ENCODE results near the gene KRABD2.
"Not testable (repeated sequence)": the region's sequence is repeated elsewhere in the genome, so short reads cannot be mapped to it uniquely, and the experiment has no call there.

KRABD2 gene

DNA sequence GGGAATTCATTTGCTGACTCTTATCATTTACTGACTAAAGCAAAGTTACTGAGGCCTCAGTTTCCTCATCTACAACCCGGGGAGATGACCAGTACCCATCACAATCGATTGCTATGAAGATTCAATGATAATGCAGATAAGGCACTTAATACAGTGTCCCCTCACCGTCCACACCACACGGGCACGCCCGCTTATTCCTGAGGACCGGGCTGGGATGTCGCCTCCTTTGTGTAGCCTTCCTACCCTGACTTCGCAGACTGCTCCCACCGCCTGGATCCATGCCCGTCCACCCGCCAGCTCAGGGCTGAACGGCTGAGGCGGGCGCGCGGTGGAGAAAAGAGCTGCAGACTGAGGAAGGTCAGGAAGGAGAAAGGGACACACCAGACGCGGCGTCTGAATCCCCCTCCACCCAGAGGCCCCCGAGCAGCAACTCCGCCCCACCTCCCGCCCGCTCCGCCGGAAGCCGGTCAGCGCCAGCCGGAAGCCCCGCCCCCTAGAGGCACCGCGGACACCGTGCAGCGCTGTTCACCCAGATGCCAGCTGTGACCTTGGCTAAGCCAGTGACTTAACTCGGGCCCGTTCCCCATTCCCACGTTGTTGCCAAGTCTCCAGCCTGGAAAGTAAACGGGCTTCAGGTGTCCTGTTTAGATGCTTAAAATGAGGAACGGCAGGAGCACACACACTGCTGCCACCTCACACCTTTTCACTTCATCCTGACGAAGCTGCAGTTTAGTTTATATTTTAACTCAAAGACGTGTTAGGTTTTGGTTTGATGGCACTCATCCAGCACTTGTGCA is at the start of gene KRABD2:
Gene KRABD2 (minus strand): TSS at position 434 of the 797 bp plus-strand sequence.
- DNase-seq (ENCODE audit: low read depth in 2 of 2) = peak; percentile 83

GRCh38 chr17:8421571-8421970 is 45.1 kb upstream of the KRABD2 start:
- no peak for DNase-seq (ENCODE audit: low read depth in 2 of 2)

- DNase-seq (ENCODE audit: low read depth in 2 of 2) = no peak
Measured at GRCh38 chr17:8420041-8420934, 43.8 kb upstream of the KRABD2 start.

GRCh38 chr17:8419305-8419704 is 42.8 kb upstream of the KRABD2 start:
- no peak for DNase-seq (ENCODE audit: low read depth in 2 of 2)

- DNase-seq (ENCODE audit: low read depth in 2 of 2) = no peak
Measured at GRCh38 chr17:8418471-8418870, 42.0 kb upstream of the KRABD2 start.

DNA sequence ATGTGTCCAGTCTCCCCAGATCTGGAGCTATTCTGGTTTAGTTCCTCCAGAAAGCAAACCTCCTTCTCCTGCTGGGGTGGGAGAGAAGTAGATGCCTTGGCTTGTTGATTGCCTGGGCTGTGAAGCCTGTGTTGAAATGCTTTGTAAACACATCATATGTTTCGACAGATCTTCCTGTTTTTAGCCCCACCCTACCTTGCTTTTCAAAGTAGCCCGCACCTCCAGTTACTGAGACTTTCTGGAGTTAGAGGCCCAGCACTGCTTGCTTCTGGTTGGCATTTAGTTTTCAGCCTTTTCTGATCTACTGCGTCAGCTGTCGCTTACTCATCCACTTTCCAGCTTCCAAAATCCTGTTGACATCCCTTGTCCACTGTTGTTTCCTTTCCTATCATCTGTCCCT is 41.3 kb upstream of the KRABD2 start:
- DNase-seq (ENCODE audit: low read depth in 2 of 2) = no peak

DNA sequence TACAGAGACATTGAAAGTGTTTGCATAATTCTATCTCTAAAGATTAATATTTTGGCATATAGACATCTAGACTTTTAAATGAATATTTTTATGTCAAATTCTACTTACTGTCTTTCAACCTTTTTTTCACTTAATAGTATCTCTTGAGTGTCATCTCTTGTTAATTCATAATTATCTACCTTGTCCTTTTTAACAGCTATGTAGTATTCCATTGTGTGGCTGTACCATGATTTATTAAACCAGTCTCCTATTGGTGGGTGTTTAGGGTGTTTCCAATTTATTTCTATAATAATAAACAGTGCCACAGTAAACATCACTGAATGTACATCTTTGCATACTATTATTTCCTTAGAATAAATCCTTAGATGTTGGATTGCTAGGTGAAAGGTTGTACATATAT is 37.4 kb upstream of the KRABD2 start:
- no peak for DNase-seq (ENCODE audit: low read depth in 2 of 2)

DNA sequence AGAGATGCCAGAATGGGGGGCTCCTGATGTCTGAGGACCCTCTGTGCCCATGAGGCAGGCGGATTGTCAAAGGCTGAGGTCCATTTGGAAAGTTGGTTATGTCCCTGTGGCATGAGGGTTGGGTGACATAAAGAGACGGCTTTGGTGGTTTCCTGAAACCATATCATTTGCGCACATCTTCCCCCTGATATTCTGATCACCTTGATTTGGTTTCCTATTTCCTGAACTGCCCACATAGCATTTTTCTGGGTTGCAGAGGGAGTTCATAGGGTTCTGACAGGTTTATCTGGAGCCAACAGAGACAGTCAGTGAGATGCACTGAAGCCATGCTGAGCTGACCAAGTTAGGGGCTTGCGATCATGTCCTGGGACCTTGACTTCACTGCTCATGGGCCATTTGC is 36.8 kb upstream of the KRABD2 start:
- no peak for DNase-seq (ENCODE audit: low read depth in 2 of 2)

- DNase-seq (ENCODE audit: low read depth in 2 of 2) = no peak
Measured at GRCh38 chr17:8412089-8412488, 35.6 kb upstream of the KRABD2 start.

DNA sequence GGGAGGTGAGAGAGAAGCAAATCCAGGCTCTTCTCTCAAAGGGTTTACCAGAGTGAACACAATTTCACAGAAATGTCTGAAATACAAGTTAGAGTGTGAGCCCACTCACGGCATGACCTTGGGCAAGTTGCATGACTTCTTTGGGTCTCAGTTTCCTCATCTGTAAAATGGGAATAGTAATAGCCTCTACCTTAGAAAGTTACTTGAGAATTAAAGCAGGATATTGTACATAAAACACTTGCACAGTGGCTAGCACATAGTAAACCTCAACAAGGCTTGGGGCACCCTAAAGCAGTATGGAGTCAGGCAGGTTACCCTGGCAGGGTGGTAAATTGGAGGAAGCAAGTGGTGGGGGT is 34.4 kb upstream of the KRABD2 start:
- no peak for DNase-seq (ENCODE audit: low read depth in 2 of 2)

- peak; percentile 53 to 70 for DNase-seq (ENCODE audit: low read depth in 2 of 2)
Measured at GRCh38 chr17:8409966-8410882, 33.7 kb upstream of the KRABD2 start.

DNA sequence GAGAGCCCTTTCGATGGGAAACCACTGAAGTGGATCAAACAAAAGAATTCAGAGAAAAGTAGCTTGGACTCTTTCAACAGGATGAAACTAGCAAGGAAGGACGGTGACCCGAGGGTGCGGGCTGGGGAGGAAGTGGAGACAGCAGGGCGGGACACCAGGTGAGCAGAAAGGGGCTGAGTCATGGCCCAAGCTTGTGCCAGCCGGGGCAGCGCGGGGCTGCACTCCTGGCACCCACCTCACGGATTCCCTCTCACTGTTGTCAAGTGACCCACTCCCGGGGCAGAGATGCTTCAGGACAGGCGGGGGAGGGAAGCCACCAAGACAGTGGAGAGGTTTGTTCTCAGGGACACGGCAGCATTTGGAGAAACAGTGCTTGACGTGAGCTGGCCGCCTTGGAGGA is 31.9 kb upstream of the KRABD2 start:
- DNase-seq (ENCODE audit: low read depth in 2 of 2) = no peak

DNA sequence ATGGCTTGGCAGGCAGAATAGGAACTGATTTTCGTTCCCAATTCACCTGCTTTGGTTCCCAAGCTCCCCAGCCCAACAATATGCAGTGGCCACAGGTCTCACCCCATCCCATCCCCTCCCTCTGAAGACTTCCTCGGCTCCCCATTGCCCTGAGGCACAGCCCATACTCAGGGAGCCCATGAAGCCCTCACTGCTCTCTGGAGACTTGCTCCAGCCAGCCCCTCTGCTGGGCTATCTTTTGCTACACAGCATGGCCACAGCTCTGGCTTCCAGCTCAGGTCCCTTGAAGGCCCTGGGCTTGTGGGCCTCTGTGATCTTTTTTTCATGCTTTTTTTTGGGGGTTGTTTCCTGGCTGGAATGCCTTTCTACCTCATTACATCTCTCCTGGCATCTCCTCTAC is 29.7 kb upstream of the KRABD2 start:
- no peak for DNase-seq (ENCODE audit: low read depth in 2 of 2)

GRCh38 chr17:8405499-8406016 is 29.1 kb upstream of the KRABD2 start:
- DNase-seq (ENCODE audit: low read depth in 2 of 2) = no peak

GRCh38 chr17:8402921-8403536 is 26.5 kb upstream of the KRABD2 start:
- no peak for DNase-seq (ENCODE audit: low read depth in 2 of 2)

GRCh38 chr17:8401107-8401506 is 24.6 kb upstream of the KRABD2 start:
- no peak for DNase-seq (ENCODE audit: low read depth in 2 of 2)

GRCh38 chr17:8398980-8399379 is 22.5 kb upstream of the KRABD2 start:
- no peak for DNase-seq (ENCODE audit: low read depth in 2 of 2)

DNA sequence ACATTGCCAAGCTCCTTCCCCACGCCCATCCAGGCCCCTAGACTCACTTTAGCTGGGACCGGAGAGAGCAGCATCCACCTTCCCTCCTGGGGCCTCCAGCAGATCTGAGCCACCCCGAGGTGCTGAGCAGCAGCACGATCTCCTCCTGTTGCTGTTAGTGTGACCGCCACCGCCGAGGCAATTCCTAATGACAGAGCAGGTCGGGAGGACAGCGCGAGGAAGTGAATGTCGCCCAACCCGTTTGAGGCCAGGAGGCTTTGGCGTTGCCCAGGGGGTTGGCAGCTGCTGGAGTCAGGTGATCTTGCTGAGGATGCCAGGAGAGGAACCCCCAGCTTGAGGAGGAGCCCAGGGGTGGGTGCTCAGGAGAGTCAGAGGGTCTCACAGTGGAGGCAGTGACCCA is 21.1 kb upstream of the KRABD2 start, which contains the start of gene RNF222:
Gene RNF222 (minus strand): TSS at position 192 of the 400 bp plus-strand sequence. CDS start 4,366 bp downstream, outside the sequence.
- DNase-seq (ENCODE audit: low read depth in 2 of 2) = no peak

- not testable (repeated sequence) for DNase-seq (ENCODE audit: low read depth in 2 of 2)
Measured at GRCh38 chr17:8394497-8394896, 18.0 kb upstream of the KRABD2 start.

- no peak for DNase-seq (ENCODE audit: low read depth in 2 of 2)
Measured at GRCh38 chr17:8393470-8394231, 17.1 kb upstream of the KRABD2 start.

Data from stimulated activated CD8-positive, alpha-beta memory T cell treated with anti-CD3 and anti-CD28 coated beads, Interleukin-7, amount 100 ng/mL, for 1 hour (primary cell).